LNCAP (cell line): ENCODE data around the gene PYGB.

Source experiments
- TF ChIP-seq, protein P1 (sequence below): fragments of 450-650 bp; IDR thresholded peaks from 2 replicates; pipeline ENCODE4 v1.5.1; 2017; ENCODE audit warnings: mild to moderate bottlenecking

PYGB gene

GRCh38 chr20:25251558-25251957, 3.7 kb downstream of the PYGB start:
- TF ChIP-seq, protein P1, sequence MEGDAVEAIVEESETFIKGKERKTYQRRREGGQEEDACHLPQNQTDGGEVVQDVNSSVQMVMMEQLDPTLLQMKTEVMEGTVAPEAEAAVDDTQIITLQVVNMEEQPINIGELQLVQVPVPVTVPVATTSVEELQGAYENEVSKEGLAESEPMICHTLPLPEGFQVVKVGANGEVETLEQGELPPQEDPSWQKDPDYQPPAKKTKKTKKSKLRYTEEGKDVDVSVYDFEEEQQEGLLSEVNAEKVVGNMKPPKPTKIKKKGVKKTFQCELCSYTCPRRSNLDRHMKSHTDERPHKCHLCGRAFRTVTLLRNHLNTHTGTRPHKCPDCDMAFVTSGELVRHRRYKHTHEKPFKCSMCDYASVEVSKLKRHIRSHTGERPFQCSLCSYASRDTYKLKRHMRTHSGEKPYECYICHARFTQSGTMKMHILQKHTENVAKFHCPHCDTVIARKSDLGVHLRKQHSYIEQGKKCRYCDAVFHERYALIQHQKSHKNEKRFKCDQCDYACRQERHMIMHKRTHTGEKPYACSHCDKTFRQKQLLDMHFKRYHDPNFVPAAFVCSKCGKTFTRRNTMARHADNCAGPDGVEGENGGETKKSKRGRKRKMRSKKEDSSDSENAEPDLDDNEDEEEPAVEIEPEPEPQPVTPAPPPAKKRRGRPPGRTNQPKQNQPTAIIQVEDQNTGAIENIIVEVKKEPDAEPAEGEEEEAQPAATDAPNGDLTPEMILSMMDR = no peak

DNA sequence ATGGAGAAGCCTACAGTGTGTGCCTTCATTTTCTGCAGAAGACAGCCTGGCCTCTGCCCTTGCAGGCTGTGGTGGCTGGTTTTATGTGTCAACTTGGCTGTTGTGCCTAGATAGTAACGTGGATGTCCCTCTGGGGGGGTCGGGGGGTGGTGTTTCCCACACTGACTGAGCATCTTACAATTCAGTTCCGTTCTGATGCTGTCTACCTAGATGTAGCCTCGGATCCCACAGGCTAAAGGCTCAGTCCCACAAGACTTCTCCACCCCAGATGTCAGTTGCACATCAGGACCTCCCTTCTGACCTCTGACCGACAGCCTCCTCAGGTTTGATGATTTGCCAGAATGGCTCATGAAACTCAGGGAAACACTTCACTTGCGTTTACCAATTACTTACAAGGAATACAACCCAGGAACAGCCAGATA, 4.4 kb downstream of the PYGB start:
- TF ChIP-seq, protein P1 = no peak

DNA sequence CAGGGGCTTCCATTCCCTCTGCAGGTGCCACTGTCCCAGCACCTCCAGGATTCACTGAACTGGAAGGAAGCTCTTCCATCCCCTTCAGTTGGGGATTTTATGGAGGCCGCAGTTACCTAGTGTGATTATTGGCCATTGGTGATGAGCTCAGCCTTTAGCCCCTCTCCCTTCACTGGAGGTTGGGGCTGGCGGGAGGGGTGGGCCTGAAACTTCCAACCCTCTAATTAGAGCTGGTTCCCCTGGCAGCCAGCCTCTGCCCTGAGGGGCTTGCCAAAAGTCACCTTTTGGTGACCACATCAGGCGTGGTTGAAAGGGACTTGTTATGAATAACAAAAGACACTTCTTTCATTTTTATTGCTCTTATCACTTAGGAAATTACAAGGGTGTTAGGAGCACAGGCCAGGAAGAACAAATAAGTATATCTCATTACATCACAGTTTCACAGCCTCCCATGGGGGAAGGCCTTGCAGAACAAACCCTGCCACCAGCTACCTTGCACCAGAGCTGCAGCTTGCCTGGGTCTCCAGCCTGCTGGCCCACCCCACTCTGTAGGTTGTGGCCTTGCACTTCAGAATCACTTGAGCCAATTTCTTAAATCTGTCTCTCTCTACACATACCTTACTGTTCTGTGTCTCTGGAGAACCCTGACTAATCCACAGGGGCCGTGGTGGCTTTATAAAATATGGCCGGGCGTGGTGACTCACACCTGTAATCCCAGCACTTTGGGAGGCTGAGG, 5.0 kb downstream of the PYGB start:
- TF ChIP-seq, protein P1 = no peak

DNA sequence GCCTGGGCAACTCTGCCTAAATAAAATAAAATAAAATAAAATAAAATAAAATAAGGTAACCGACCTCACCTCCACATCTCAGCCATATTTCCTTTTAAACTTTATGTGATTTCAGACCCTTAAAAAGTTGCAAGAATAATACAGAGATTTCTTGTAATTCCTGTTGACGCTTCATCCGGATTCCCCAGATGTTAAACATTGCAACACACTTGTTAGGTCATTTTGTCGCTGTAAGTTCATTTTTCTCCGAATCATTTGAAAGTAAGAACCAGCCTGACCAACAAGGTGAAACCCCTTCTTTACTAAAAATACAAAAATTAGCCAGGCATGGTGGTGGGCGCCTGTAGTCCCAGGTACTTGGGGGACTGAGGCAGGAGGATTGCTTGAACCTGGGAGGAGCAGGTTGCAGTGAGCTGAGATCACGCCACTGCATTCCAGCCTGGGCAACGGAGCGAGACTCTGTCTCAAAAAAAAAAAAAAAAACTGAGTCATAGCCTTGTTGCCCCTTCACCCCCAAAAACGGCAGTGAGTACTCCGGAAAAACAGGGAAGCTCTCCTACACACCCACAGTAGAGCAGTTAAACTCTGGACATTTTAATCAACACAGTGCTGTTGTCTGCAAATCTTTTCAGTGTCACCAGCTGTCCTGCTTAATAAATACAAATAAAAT, 5.9 kb downstream of the PYGB start:
- TF ChIP-seq, protein P1 = no peak

GRCh38 chr20:25254571-25254970, 6.7 kb downstream of the PYGB start:
- TF ChIP-seq, protein P1 = no peak

DNA sequence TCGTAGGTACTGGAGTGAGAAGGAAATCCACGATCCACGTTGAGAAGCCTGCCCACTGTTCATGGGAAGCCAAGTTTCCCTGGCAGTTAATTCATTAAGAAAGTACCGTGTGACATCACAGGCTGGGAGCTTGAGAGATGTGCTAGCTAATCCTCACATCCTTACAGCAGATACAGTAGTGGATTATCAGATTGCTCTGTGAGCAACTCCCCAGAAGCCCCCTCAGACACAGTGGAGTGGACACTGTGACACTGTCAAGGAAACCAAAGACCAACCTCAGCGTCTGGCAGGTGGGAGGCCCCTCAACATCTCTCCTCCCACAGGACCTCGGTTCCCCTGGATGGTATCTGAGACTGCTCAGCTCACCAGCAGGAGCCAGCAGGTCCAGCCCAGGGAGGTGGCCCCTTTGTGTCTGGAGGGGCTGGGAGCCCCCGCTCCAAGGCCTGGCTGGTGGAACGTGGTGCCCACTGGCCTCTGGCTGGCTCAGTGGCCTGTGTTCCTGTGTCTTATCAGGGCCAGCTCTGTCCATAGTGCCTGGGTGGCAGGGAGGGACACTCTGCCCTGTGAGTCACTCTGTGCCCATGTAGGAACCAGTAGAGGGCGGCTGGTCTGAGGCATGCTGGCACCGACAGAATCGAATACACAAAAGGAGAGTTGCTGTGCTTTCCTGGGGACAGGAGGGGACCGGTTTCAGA, 7.2 kb downstream of the PYGB start:
- TF ChIP-seq, protein P1 = no peak

DNA sequence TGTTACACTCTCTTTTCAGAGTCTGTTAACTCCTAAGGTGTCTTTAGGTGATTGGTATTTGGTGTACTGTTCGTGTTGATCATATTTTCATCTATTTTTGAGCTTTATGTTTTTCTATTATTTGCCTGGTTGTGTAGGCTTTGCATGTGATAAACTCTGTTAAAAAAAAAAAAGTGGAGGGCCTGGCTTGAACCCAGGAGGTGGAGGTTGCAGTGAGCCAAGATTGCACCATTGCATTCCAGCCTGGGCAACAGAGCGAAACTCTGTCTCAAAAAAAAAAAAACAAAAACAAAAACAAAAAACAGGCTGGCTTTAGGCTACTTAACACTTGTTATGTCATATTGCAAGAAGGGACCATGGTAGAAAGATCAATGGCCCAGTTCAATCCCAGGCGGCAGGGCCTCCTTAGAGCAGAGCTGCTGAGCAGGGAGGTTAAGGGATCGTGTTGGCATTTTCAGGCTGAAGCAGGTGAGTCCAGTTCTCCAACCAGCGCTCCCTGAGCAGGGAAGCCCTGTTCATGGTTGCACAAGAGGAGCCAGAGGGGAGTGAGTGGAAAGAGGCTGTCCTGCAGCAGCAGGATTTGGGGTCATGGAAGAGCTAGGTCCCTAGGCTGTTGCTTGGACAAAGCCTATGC, 8.5 kb downstream of the PYGB start:
- TF ChIP-seq, protein P1 = no peak
